ENCODE data around the gene EIF2A. TPM values are rescaled to one million over a fixed set of nuclear protein-coding genes. Genes with fewer than 3 reads are reported as not detected.

Gene EIF2A
- total and polyA plus RNA-seq, 2 of the 13 experiments (the other 11 are each of a cell fraction or from before 2014, with no cell fraction given), result 124 to 139 TPM

GRCh38 chr3:150581174-150581573, 34.6 kb downstream of the EIF2A start (continued):
- TF ChIP-seq KDM2A (CRISPR knock-in tag; IDR thresholded peaks at IDR 0.05; ENCODE audit: borderline replicate concordance, low read depth) (no peak), HNRNPK (IDR thresholded peaks at IDR 0.05; ENCODE audit: low read depth, low read length, poor library complexity, severe bottlenecking) (no peak), ZNF646 (CRISPR knock-in tag; IDR thresholded peaks at IDR 0.05) (no peak)

GRCh38 chr3:150582620-150583019, 36.0 kb downstream of the EIF2A start:
- H3K27ac ChIP-seq (ENCODE audit: extremely low read length, insufficient read depth, low read length), result no peak overlapping the region
- intact Hi-C loops (cut with micrococcal nuclease; ENCODE audit: unreplicated experiment), result no loop called here
- FAIRE-seq, result no peak
- no peaks in the 10 kb centered on the region; the same call in 1 of the 2 replicates for H4K20me1 ChIP-seq (ENCODE audit: insufficient read depth, low read length)
- H3K4me1 ChIP-seq (ENCODE audit: insufficient read depth, low read length), result no peaks in the 10 kb centered on the region
- no peak for ATAC-seq
- no peak for DNase-seq (ENCODE audit: low spot score)
- no peak overlapping the region for H3K9ac ChIP-seq (ENCODE audit: insufficient read depth, low read depth, low read length)
- WGBS (ENCODE audit: low lambda C conversion rate), result 89% methylated on average over 2 of the region's 2 CpGs
- CTCF ChIA-PET (ENCODE audit: low intra/inter-chr PET ratio, low total read pairs), result no interaction called here
- H3K79me2 ChIP-seq (ENCODE audit: insufficient read depth, low read length), result no peaks in the 10 kb centered on the region
- no peaks in the 10 kb centered on the region for H3K9me3 ChIP-seq (ENCODE audit: low read length)
- no peak overlapping the region for H2AFZ ChIP-seq (ENCODE audit: low read length)
- H3K4me2 ChIP-seq (ENCODE audit: low read depth, low read length), result no peak overlapping the region
- no peak for TF ChIP-seq JDP2 (CRISPR knock-in tag; IDR thresholded peaks at IDR 0.05; ENCODE audit: borderline replicate concordance)
- TF ChIP-seq NR2C2 (CRISPR knock-in tag; IDR thresholded peaks at IDR 0.05; ENCODE audit: borderline replicate concordance), result no peak
- TF ChIP-seq ZNF574 (CRISPR knock-in tag; IDR thresholded peaks at IDR 0.05), result no peak
- TF ChIP-seq ZNF33A (CRISPR knock-in tag; IDR thresholded peaks at IDR 0.05; ENCODE audit: borderline replicate concordance), result no peak
- TF ChIP-seq SRSF1 (optimal IDR thresholded peaks at IDR 0.05; ENCODE audit: low read depth, low read length), result no peak
- TF ChIP-seq EHMT2 (IDR thresholded peaks at IDR 0.05; ENCODE audit: borderline replicate concordance, low read depth, low read length), result no peak
- no TSS peak for BruUV-seq (replicated peaks)
- H3K36me3 ChIP-seq (replicated peaks in 1 of 2; ENCODE audit: control insufficient read depth in 1 of 2, insufficient read depth in 2 of 2, low read length in 2 of 2), result peaks cover 1 to 54% of the 10 kb centered on the region in 2 experiments; a peak in 3 of 5 replicates
- in situ Hi-C loops (cut with HindIII; ENCODE audit: extremely low pct_ligation_motif_present, low pct_unique_long_range_greater_than_20kb), result no loop called here
- POLR2A ChIA-PET, result no interaction called here
- no peak overlapping the region for H3K4me3 ChIP-seq (replicated peaks in 1 of 3; ENCODE audit: insufficient read depth in 1 of 3, low read depth in 2 of 3, low read length in 3 of 3)
- H3K27me3 ChIP-seq (ENCODE audit: control insufficient read depth in 1 of 2, insufficient read depth in 2 of 2, low read length in 2 of 2), result no peaks in the 10 kb centered on the region
